SK-N-SH treated with all-trans-retinoic acid at 6 μM for 48 hours (cell line): ENCODE measurements around the gene PPARA.
"Not testable (repeated sequence)": the region's sequence is repeated elsewhere in the genome, so short reads cannot be mapped to it uniquely, and the experiment has no call there.

Source experiments
- ATAC-seq: fragments of 200-7000 bp; cut with Tn5 transposase; 3 replicates; pipeline ENCODE4 v1.9.1; 2020; ENCODE audit warnings: mild to moderate bottlenecking, moderate library complexity
- ARNTL ChIP-seq: fragments of 450-650 bp; formaldehyde crosslinking; IDR thresholded peaks from 2 replicates; pipeline ENCODE4 v1.5.0; 2020; ENCODE audit warnings: low read depth, mild to moderate bottlenecking, moderate library complexity, borderline replicate concordance
- BACH2 ChIP-seq: fragments of 250-450 bp; sonication (Bioruptor Pico); IDR thresholded peaks from 2 replicates; pipeline ENCODE4 v1.9.0; 2021; ENCODE audit warnings: mild to moderate bottlenecking, borderline replicate concordance
- CSRNP3 ChIP-seq: fragments of 250-450 bp; sonication (Bioruptor Pico); IDR thresholded peaks from 2 replicates; pipeline ENCODE4 v1.5.1; 2021; ENCODE audit warnings: mild to moderate bottlenecking, moderate library complexity
- ESRRG ChIP-seq: fragments of 250-450 bp; sonication (Bioruptor Pico); IDR thresholded peaks from 2 replicates; pipeline ENCODE4 v1.6.1; 2021; ENCODE audit warnings: mild to moderate bottlenecking
- GLIS3 ChIP-seq: fragments of 250-450 bp; sonication (Bioruptor Pico); IDR thresholded peaks from 2 replicates; pipeline ENCODE4 v1.5.0; 2020; ENCODE audit warnings: mild to moderate bottlenecking, moderate library complexity
- ISL1 ChIP-seq: fragments of 250-450 bp; sonication (Bioruptor Pico); IDR thresholded peaks from 2 replicates; pipeline ENCODE4 v2.1.2; 2022; ENCODE audit warnings: mild to moderate bottlenecking, moderate library complexity
- OSR1 ChIP-seq: fragments of 250-450 bp; sonication (Bioruptor Pico); IDR thresholded peaks from 2 replicates; pipeline ENCODE4 v1.8.0; 2022; ENCODE audit warnings: moderate library complexity, mild to moderate bottlenecking, inconsistent platforms
- PATZ1 ChIP-seq: fragments of 250-450 bp; sonication (Bioruptor Pico); IDR thresholded peaks from 2 replicates; pipeline ENCODE4 v1.8.0; 2020; ENCODE audit warnings: mild to moderate bottlenecking, moderate library complexity, borderline replicate concordance
- POU6F1 ChIP-seq: fragments of 250-450 bp; sonication (Bioruptor Pico); IDR thresholded peaks from 2 replicates; pipeline ENCODE4 v1.8.0; 2021; ENCODE audit warnings: low read depth, mild to moderate bottlenecking, moderate library complexity, borderline replicate concordance
- PPARA ChIP-seq: fragments of 250-450 bp; sonication (Bioruptor Pico); IDR thresholded peaks from 2 replicates; pipeline ENCODE4 v1.5.0; 2020; ENCODE audit warnings: mild to moderate bottlenecking, borderline replicate concordance
- RARB ChIP-seq: fragments of 250-450 bp; sonication (Bioruptor Pico); IDR thresholded peaks from 2 replicates; pipeline ENCODE4 v1.8.0; 2021; ENCODE audit warnings: mild to moderate bottlenecking, moderate library complexity
- SNAI2 ChIP-seq: fragments of 250-450 bp; sonication (Bioruptor Pico); IDR thresholded peaks from 2 replicates; pipeline ENCODE4 v1.5.0; 2020; ENCODE audit warnings: mild to moderate bottlenecking, moderate library complexity
- TCF4 ChIP-seq: fragments of 250-450 bp; sonication (Bioruptor Pico); IDR thresholded peaks from 2 replicates; pipeline ENCODE4 v1.8.0; 2021; ENCODE audit warnings: mild to moderate bottlenecking, moderate library complexity, borderline replicate concordance
- TOX ChIP-seq: fragments of 250-450 bp; sonication (Bioruptor Pico); IDR thresholded peaks from 2 replicates; pipeline ENCODE4 v1.8.0; 2021; ENCODE audit warnings: mild to moderate bottlenecking, moderate library complexity, borderline replicate concordance
- TSHZ2 ChIP-seq: fragments of 250-450 bp; sonication (Bioruptor Pico); IDR thresholded peaks from 2 replicates; pipeline ENCODE4 v1.5.0; 2020; ENCODE audit warnings: mild to moderate bottlenecking, moderate library complexity
- ZC3H10 ChIP-seq: fragments of 250-450 bp; sonication (Bioruptor Pico); IDR thresholded peaks from 2 replicates; pipeline ENCODE4 v1.5.1; 2021; ENCODE audit warnings: mild to moderate bottlenecking, moderate library complexity
- ZFP3 ChIP-seq: fragments of 250-450 bp; sonication (Bioruptor Pico); IDR thresholded peaks from 2 replicates; pipeline ENCODE4 v1.5.0; 2020; ENCODE audit warnings: mild to moderate bottlenecking, moderate library complexity
- ZFP30 ChIP-seq: fragments of 450-650 bp; formaldehyde crosslinking; IDR thresholded peaks from 2 replicates; pipeline ENCODE4 v1.5.0; 2022; ENCODE audit warnings: mild to moderate bottlenecking, moderate library complexity
- ZNF565 ChIP-seq: fragments of 450-650 bp; formaldehyde crosslinking; conservative IDR thresholded peaks from 2 replicates; pipeline ENCODE4 v1.5.0; 2020; ENCODE audit warnings: low read depth, mild to moderate bottlenecking, moderate library complexity
- ZNF70 ChIP-seq: fragments of 450-650 bp; formaldehyde crosslinking; IDR thresholded peaks from 2 replicates; pipeline ENCODE4 v1.5.0; 2020; ENCODE audit warnings: mild to moderate bottlenecking, moderate library complexity
- ZNF8 ChIP-seq: fragments of 450-650 bp; formaldehyde crosslinking; IDR thresholded peaks from 2 replicates; pipeline ENCODE4 v1.5.0; 2020; ENCODE audit warnings: mild to moderate bottlenecking, moderate library complexity

Gene PPARA

GRCh38 chr22:46131151-46131587 lies 19.2 kb upstream of the PPARA start (continued):
- TF ChIP-seq POU6F1 (CRISPR knock-in tag): no peak
- no peak for TF ChIP-seq ZFP3 (CRISPR knock-in tag)
- TF ChIP-seq ESRRG (CRISPR knock-in tag): no peak
- TF ChIP-seq ZNF565 (CRISPR knock-in tag): no peak
- no peak for TF ChIP-seq PATZ1 (CRISPR knock-in tag)
- TF ChIP-seq ZC3H10 (CRISPR knock-in tag): no peak
- TF ChIP-seq TSHZ2: no peak
- TF ChIP-seq ZNF70 (CRISPR knock-in tag): no peak
- no peak for TF ChIP-seq GLIS3 (CRISPR knock-in tag)

- not testable (repeated sequence) for ATAC-seq
Measured at GRCh38 chr22:46132193-46132829, 18.0 kb upstream of the PPARA start.

- TF ChIP-seq ZNF70 (CRISPR knock-in tag): no peak
- TF ChIP-seq OSR1: no peak
- no peak for TF ChIP-seq ESRRG (CRISPR knock-in tag)
- TF ChIP-seq PPARA (CRISPR knock-in tag): no peak
- no peak for TF ChIP-seq ZFP3 (CRISPR knock-in tag)
- no peak for TF ChIP-seq ISL1 (CRISPR knock-in tag)
- TF ChIP-seq RARB (CRISPR knock-in tag): no peak
- no peak for TF ChIP-seq PATZ1 (CRISPR knock-in tag)
- no peak for TF ChIP-seq BACH2 (CRISPR knock-in tag)
- TF ChIP-seq GLIS3 (CRISPR knock-in tag): no peak
- no peak for TF ChIP-seq POU6F1 (CRISPR knock-in tag)
- no peak for TF ChIP-seq ZNF565 (CRISPR knock-in tag)
- no peak for TF ChIP-seq ZFP30 (CRISPR knock-in tag)
- TF ChIP-seq SNAI2 (CRISPR knock-in tag): no peak
- TF ChIP-seq ZNF8 (CRISPR knock-in tag): no peak
- no peak for TF ChIP-seq ARNTL (CRISPR knock-in tag)
- no peak for TF ChIP-seq CSRNP3
- no peak for TF ChIP-seq TOX
- TF ChIP-seq TSHZ2: no peak
- TF ChIP-seq TCF4 (CRISPR knock-in tag): no peak
- ATAC-seq: no peak
Measured at GRCh38 chr22:46132830-46133587, 17.3 kb upstream of the PPARA start.
